Activated T-cell treated with anti-CD3 and anti-CD28 coated beads, Interleukin-2, amount 50 U/mL, for 24 hours (primary cell): ENCODE data around the gene CH25H.

ENCODE experiments used
- DNase-seq: peaks from one replicate; pipeline ENCODE4 v3.0.0-alpha.2; 2020
- H3K27ac Mint-ChIP-seq: 2 replicates; pipeline ENCODE4 v1.8.0; 2020; ENCODE audit warnings: mild to moderate bottlenecking, mixed read lengths
- H3K27me3 Mint-ChIP-seq: 2 replicates; pipeline ENCODE4 v1.8.0; 2020; ENCODE audit warnings: mixed read lengths
- H3K36me3 Mint-ChIP-seq: 2 replicates; pipeline ENCODE4 v1.8.0; 2020; ENCODE audit warnings: low read depth, mixed read lengths
- H3K4me1 Mint-ChIP-seq: 2 replicates; pipeline ENCODE4 v1.8.0; 2020; ENCODE audit warnings: low read depth, mixed read lengths
- H3K4me3 Mint-ChIP-seq: 2 replicates; pipeline ENCODE4 v1.8.0; 2020; ENCODE audit warnings: mild to moderate bottlenecking, moderate library complexity, mixed read lengths
- H3K9me3 Mint-ChIP-seq: 2 replicates; pipeline ENCODE4 v1.8.0; 2020; ENCODE audit warnings: mixed read lengths

Gene CH25H

DNA sequence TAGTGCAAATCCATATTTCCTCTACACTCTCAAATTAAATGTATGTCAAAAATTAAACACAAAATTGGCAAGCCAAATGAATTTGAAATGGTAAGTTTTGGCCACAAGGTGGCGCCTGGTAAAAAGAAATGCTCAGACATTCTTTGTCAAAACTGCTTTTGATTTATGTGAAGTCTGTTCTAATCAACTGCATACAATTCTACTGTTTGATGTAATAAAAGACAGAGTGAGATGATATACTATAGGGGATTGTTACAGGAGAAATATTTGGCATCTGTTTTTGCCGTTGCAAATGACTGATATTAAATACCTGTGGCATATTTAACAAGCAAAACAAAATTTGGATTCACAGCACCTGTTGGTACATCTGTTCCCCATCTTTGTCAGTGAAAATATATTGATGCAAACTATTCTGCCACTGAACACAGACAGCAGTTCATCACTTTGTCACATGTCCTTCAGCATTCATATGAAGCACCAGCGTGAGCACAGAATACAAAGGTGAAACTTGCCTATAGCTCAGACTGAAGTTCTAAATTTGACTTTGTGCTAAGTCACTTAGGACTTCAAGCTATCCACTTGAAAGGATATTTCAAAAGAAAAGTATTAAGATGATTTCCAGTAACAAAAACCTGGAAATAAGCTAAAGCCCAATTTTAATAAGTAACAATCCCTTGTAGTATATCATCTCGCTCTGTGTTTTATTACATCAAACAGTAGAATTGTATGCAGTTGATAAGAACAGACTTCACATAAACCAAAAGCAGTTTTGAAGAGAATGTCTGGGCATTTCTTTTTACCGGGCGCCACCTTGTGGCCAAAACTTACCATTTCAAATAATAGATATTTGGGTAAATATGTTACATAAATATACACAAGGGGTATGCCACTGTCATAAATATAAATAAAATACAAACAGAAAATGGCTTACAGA is 10.2 kb upstream of the CH25H start:
- Mint-ChIP-seq H3K27ac (peak overlapping the region; percentile 31), H3K36me3 (peaks cover 25% of the 10 kb centered on the region), H3K4me3 (no peak overlapping the region), H3K27me3 (peaks cover 2% of the 10 kb centered on the region), H3K9me3 (no peaks in the 10 kb centered on the region), H3K4me1 (peaks cover 11% of the 10 kb centered on the region)
- DNase-seq: peak; percentile 57

GRCh38 chr10:89216056-89216455 is 8.9 kb upstream of the CH25H start:
- Mint-ChIP-seq H3K36me3 (peaks cover 19% of the 10 kb centered on the region), H3K4me1 (peaks cover 14% of the 10 kb centered on the region), H3K27me3 (peaks cover 6% of the 10 kb centered on the region), H3K9me3 (no peaks in the 10 kb centered on the region), H3K4me3 (no peak overlapping the region), H3K27ac (no peak overlapping the region)
- no peak for DNase-seq

DNA sequence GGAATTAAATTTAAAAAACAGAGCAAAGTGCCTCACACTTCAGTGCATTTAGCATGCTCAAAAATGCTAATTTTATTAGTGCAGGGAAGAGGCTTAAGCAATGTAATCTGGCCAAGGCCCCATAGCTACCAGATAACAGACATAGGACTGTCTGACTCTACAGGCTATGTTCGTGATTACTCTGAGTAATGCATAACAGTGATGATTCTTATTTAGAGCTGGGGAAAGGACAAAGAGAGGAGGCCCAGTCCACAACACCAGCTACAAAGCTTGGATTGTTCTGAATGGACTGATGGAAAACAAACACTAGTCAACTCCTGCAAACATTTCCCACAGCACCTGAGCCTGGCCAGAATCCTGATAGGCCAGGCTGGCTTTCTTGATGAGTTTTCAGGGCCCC is 8.4 kb upstream of the CH25H start:
- H3K27ac Mint-ChIP-seq: no peak overlapping the region
- DNase-seq: no peak
- H3K4me3 Mint-ChIP-seq: no peak overlapping the region

GRCh38 chr10:89214566-89215165 is 7.5 kb upstream of the CH25H start:
- DNase-seq: no peak
- Mint-ChIP-seq H3K27me3 (peaks cover 18% of the 10 kb centered on the region), H3K9me3 (no peaks in the 10 kb centered on the region), H3K4me3 (no peak overlapping the region), H3K4me1 (peaks cover 14% of the 10 kb centered on the region), H3K27ac (no peak overlapping the region), H3K36me3 (peaks cover 15% of the 10 kb centered on the region)

More for the DNA sequence above, 8.4 kb upstream of the CH25H start:
- H3K4me1 Mint-ChIP-seq: peaks cover 14% of the 10 kb centered on the region
- H3K27me3 Mint-ChIP-seq: peaks cover 12% of the 10 kb centered on the region
- H3K36me3 Mint-ChIP-seq: peaks cover 15% of the 10 kb centered on the region
- no peaks in the 10 kb centered on the region for H3K9me3 Mint-ChIP-seq

GRCh38 chr10:89213191-89213808 is 6.2 kb upstream of the CH25H start:
- Mint-ChIP-seq H3K36me3 (peaks cover 12% of the 10 kb centered on the region), H3K9me3 (no peaks in the 10 kb centered on the region), H3K4me1 (peaks cover 14% of the 10 kb centered on the region), H3K27ac (no peak overlapping the region), H3K4me3 (no peak overlapping the region), H3K27me3 (peaks cover 29% of the 10 kb centered on the region)
- DNase-seq: no peak

- H3K4me3 Mint-ChIP-seq: no peak overlapping the region
- H3K27me3 Mint-ChIP-seq: peaks cover 36% of the 10 kb centered on the region
- H3K27ac Mint-ChIP-seq: no peak overlapping the region
- H3K36me3 Mint-ChIP-seq: peaks cover 12% of the 10 kb centered on the region
- peaks cover 22% of the 10 kb centered on the region for H3K4me1 Mint-ChIP-seq
- H3K9me3 Mint-ChIP-seq: no peaks in the 10 kb centered on the region
- no peak for DNase-seq
These were observed 3.8 kb upstream of the CH25H start for GRCh38 chr10:89210794-89211425.

GRCh38 chr10:89209718-89210117 is 2.6 kb upstream of the CH25H start:
- Mint-ChIP-seq H3K27ac (no peak overlapping the region), H3K27me3 (peaks cover 36% of the 10 kb centered on the region), H3K9me3 (no peaks in the 10 kb centered on the region), H3K4me3 (no peak overlapping the region), H3K4me1 (peaks cover 22% of the 10 kb centered on the region), H3K36me3 (peaks cover 4% of the 10 kb centered on the region)
- no peak for DNase-seq

- H3K27me3 Mint-ChIP-seq: peaks cover 36% of the 10 kb centered on the region
- H3K36me3 Mint-ChIP-seq: no peaks in the 10 kb centered on the region
- no peak overlapping the region for H3K27ac Mint-ChIP-seq
- H3K4me1 Mint-ChIP-seq: peaks cover 21% of the 10 kb centered on the region
- H3K4me3 Mint-ChIP-seq: peak overlapping the region; percentile 70
- no peaks in the 10 kb centered on the region for H3K9me3 Mint-ChIP-seq
- DNase-seq: peak; percentile 56
These were observed 859 bp upstream of the CH25H start for GRCh38 chr10:89207801-89208551.

DNA sequence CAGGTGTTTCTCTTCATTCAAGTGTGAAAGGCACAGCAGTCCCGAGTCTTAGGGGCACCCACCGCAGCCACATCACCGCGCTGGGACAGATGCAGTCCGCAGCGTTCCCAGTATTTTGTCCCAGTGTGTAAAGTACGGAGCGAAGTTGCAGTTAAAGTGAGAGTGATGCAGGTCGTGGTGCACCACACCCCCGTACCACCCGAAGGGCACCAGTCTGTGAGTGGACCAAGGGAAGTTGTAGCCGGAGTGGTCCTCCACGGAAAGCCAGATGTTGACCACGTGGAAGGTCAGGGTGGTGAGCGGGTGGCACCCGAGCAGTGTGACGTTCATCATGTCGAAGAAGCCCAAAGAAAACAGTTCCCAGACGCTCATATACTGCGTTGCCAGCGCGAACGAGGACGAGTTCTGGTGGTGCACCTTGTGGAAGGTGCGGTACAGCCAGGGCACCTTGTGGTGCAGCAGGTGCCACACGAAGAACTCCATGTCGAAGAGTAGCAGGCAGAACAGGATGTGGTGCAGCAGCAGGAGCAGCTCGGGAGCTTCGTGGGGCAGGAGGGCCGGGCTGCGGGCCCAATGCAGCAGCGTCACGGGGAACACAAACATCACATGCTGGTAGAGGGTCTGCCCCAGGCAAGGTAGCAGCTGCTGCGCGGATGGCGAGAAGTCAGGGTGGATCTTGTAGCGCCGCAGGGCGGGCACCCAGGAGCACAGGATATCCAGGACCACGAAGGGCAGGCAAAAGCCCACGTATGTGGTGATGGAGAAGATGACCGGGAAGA is 526 bp downstream of the CH25H start:
- peak; percentile 56 for DNase-seq
- Mint-ChIP-seq H3K4me1 (peaks cover 16% of the 10 kb centered on the region), H3K9me3 (no peaks in the 10 kb centered on the region), H3K36me3 (no peaks in the 10 kb centered on the region), H3K27ac (peak overlapping the region; percentile 58), H3K4me3 (peak overlapping the region; percentile 70), H3K27me3 (peaks cover 32% of the 10 kb centered on the region)

DNA sequence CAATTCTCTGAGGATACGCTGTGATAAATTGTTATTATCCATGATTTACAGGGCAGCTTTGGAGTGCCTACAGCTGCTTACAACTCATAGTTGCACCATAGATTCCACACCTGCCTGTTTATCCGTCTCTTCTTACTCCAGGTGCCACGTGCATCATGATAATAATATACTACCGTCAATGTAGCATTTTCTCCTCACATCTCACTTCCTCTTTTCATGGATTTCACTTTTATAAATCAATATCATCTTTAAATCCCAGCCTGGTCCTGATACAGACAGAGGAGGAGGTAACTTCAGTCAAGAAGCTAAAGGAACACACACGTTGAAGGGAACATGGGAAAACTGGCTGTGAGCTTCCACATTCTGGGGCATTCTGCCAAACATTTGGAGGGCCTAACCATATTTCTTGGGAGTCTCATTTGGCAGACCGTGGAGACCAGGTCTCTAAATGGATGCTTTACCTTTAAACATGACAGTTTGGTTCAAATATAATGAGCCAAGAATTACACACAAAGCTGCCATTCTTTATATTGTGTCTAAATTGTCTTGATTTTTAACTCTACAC is 2.4 kb downstream of the CH25H start:
- Mint-ChIP-seq H3K36me3 (no peaks in the 10 kb centered on the region), H3K27ac (no peak overlapping the region), H3K4me3 (no peak overlapping the region), H3K9me3 (no peaks in the 10 kb centered on the region), H3K4me1 (peaks cover 16% of the 10 kb centered on the region), H3K27me3 (peaks cover 19% of the 10 kb centered on the region)
- no peak for DNase-seq

DNA sequence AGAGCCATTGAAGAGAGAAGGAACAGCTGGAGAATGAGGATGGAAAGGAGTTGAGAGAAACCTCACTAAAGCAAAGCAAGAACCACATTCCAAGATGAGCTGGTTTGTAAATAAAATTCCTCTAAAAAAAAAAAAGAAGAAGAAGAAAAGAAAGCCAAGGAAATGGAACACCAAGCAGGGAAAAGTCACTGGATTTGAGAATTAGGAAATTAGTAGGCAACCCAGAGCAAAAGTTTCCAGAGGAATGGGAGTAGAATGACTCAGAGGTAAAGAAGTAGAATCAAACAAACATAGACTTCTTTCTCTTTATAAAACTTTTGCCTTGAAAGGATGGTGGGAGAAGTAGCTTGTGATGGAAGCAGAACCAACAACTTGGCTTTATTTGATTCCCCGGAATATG is 3.9 kb downstream of the CH25H start:
- no peaks in the 10 kb centered on the region for H3K36me3 Mint-ChIP-seq
- H3K27ac Mint-ChIP-seq: no peak overlapping the region
- peaks cover 7% of the 10 kb centered on the region for H3K27me3 Mint-ChIP-seq
- no peaks in the 10 kb centered on the region for H3K9me3 Mint-ChIP-seq
- no peak overlapping the region for H3K4me3 Mint-ChIP-seq
- no peak for DNase-seq
- peaks cover 18% of the 10 kb centered on the region for H3K4me1 Mint-ChIP-seq

DNA sequence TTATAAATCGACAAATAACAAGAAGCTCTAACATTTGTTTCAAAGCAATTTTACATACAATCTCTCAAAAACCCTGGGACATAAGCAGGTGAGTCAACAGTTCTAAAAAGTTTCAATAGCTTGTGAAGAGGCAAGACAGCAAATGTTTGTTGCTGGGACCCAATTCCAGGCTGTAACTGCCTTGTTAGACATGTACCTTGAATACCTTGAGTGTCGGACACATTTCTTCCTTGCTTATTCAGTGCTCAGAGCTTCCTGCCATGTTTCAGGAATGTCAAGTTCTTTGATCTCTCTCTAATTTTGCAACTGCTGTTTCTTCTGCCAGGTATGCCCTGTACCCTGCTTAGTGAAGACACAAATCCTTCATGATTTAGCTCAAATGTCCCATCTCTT is 5.1 kb downstream of the CH25H start:
- H3K36me3 Mint-ChIP-seq: no peaks in the 10 kb centered on the region
- no peak for DNase-seq
- H3K4me1 Mint-ChIP-seq: peaks cover 10% of the 10 kb centered on the region
- no peaks in the 10 kb centered on the region for H3K27me3 Mint-ChIP-seq
- H3K9me3 Mint-ChIP-seq: no peaks in the 10 kb centered on the region
- H3K4me3 Mint-ChIP-seq: no peak overlapping the region
- H3K27ac Mint-ChIP-seq: no peak overlapping the region

DNA sequence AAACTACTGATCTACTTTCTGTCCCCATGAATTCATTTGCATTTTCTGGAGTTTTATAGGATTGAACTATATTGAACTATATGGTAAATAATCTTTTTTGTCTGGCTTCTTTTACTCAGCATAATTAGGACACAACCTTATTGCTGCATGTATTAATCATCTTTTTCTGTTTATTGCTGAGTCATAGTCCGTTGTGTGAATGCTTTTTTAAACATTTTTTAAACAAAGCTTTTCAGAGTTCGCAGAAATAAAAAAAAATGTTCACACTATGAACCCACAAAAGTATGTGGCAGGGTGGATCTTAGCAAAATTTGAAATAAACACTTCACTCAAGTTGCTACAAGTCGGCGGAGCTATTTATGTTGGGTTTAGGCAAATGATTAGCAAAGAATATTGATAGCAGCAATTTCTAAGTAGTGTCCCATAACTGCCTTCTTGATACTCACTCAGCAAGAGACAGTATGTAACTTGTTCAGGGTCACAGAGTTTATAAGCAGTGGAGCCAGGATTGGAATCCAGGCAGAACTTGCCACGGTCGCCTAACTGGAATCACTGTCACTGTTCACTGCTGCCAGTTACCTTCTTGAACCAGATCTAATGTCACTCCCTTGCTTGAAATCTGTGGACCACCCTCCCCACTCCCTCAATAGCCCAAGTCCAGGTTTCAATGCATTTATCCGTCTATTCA is 5.6 kb downstream of the CH25H start:
- H3K4me3 Mint-ChIP-seq: no peak overlapping the region
- H3K27me3 Mint-ChIP-seq: no peaks in the 10 kb centered on the region
- no peak for DNase-seq
- peaks cover 5% of the 10 kb centered on the region for H3K4me1 Mint-ChIP-seq
- no peaks in the 10 kb centered on the region for H3K36me3 Mint-ChIP-seq
- no peaks in the 10 kb centered on the region for H3K9me3 Mint-ChIP-seq
- H3K27ac Mint-ChIP-seq: no peak overlapping the region
